ENCODE measurements around the gene ANKRD2. TPM values are rescaled to one million over a fixed set of nuclear protein-coding genes. Genes with fewer than 3 reads are reported as not detected.

Gene ANKRD2
- total RNA-seq, 1 experiment from 2014 or later = not detected

DNA sequence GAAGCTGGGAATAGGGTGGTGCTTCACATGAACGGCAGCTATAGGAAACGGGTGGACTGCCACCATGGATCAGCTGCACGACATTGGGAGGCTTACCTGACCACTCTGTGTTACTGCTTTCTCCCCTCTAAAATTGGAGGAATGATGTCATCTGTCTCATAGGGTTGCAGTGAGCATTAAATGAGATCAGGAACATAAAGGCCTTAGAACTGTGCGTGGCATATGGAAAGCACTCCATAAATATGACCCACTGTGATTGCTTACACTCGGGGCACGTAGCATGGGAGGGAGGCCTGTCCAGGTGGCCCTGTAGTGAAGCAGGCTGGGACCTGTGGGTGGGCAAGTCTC, 26.7 kb downstream of the ANKRD2 start:
- H3K27me3 ChIP-seq = no peaks in the 10 kb centered on the region
- no peak for DNase-seq
- no peaks in the 10 kb centered on the region for H3K36me3 ChIP-seq
- no peaks in the 10 kb centered on the region for H3K9me3 ChIP-seq
- no peak overlapping the region for H3K4me3 ChIP-seq

DNA sequence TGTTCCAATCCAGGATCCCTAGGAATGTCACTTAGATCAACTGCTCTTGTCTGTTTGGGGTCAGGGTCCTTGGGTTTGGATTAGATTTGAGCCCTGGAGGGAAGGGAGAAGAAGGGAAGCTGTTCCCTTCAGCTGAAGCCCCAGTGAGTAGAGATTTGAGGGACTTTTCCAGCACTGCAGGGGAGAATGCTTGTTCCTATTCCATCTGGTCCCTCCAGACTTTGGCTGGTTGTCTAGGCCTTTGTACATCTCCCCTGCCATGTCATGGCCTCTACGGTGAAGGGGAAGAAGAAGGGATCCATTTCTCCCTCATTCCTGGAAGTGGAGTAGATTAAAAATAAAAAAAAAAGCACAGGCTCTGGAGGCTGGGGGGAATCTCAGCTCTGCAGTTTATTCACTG, 28.0 kb downstream of the ANKRD2 start:
- H3K4me3 ChIP-seq = no peak overlapping the region
- no peak for DNase-seq
- H3K36me3 ChIP-seq = no peaks in the 10 kb centered on the region
- H3K9me3 ChIP-seq = no peaks in the 10 kb centered on the region
- no peaks in the 10 kb centered on the region for H3K27me3 ChIP-seq

- DNase-seq = no peak
- no peak overlapping the region for H3K4me3 ChIP-seq
- no peaks in the 10 kb centered on the region for H3K36me3 ChIP-seq
- H3K9me3 ChIP-seq = no peaks in the 10 kb centered on the region
- H3K27me3 ChIP-seq = no peaks in the 10 kb centered on the region
Measured at GRCh38 chr10:97601268-97602215, 29.0 kb downstream of the ANKRD2 start.

- H3K4me3 ChIP-seq = no peak overlapping the region
- no peaks in the 10 kb centered on the region for H3K27me3 ChIP-seq
- DNase-seq = no peak
- no peaks in the 10 kb centered on the region for H3K36me3 ChIP-seq
- H3K9me3 ChIP-seq = no peaks in the 10 kb centered on the region
Measured at GRCh38 chr10:97607095-97607636, 34.6 kb downstream of the ANKRD2 start.

- no peak for DNase-seq
- no peak overlapping the region for H3K4me3 ChIP-seq
- no peaks in the 10 kb centered on the region for H3K27me3 ChIP-seq
- no peaks in the 10 kb centered on the region for H3K9me3 ChIP-seq
- H3K36me3 ChIP-seq = no peaks in the 10 kb centered on the region
Measured at GRCh38 chr10:97608991-97609561, 36.5 kb downstream of the ANKRD2 start.

DNA sequence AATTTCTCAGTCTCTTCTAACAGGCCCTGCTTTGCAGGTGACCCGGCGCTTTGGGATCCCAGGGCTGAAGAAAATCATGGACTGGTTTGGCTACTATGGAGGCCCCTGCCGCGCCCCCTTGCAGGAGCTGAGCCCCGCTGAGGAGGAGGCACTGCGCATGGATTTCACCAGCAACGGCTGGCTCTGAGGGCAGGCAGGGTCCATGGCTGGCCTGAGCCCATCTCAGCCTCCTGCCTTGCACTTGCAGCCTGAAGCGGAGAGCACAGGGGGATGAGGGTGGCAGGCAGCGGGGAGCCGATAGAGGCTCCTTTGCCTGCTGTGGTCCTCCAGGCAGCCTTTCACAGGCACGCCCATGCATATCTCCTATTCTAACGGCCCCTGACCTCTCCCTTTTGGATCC, 38.9 kb downstream of the ANKRD2 start:
- DNase-seq = no peak
- Histone ChIP-seq H3K9me3 (no peaks in the 10 kb centered on the region), H3K36me3 (no peaks in the 10 kb centered on the region), H3K27me3 (no peaks in the 10 kb centered on the region), H3K4me3 (no peak overlapping the region)

GRCh38 chr10:97612386-97612785, 39.8 kb downstream of the ANKRD2 start:
- H3K4me3 ChIP-seq = no peak overlapping the region
- no peak for DNase-seq

GRCh38 chr10:97618285-97618684, 45.7 kb downstream of the ANKRD2 start:
- H3K4me3 ChIP-seq = no peak overlapping the region
- H3K27me3 ChIP-seq = no peaks in the 10 kb centered on the region
- no peaks in the 10 kb centered on the region for H3K9me3 ChIP-seq
- no peaks in the 10 kb centered on the region for H3K36me3 ChIP-seq
- no peak for DNase-seq

More at GRCh38 chr10:97612386-97612785, 39.8 kb downstream of the ANKRD2 start:
- no peaks in the 10 kb centered on the region for H3K36me3 ChIP-seq
- H3K9me3 ChIP-seq = no peaks in the 10 kb centered on the region
- H3K27me3 ChIP-seq = no peaks in the 10 kb centered on the region

DNA sequence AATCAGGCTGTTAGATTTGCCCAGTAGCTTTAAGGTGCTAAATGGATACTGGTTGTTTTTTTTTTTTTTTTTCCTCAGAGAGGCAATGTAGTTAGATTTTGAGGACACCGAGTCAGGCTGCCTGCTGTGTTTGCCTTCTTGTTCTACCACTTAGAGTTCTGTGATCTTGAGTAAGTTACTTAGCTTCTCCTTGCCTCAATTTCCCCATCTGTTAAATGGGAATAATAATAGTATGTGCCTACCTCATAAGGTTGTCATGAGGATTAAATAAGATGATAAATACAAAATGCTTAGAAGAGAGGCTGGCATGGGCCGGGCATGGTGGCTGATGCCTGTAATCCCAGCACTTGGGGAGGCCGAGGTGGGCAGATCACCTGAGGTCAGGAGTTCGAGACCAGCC, 46.2 kb downstream of the ANKRD2 start:
- no peaks in the 10 kb centered on the region for H3K27me3 ChIP-seq
- H3K4me3 ChIP-seq = no peak overlapping the region
- H3K36me3 ChIP-seq = no peaks in the 10 kb centered on the region
- no peak for DNase-seq
- no peaks in the 10 kb centered on the region for H3K9me3 ChIP-seq

- H3K27me3 ChIP-seq = no peaks in the 10 kb centered on the region
- no peaks in the 10 kb centered on the region for H3K36me3 ChIP-seq
Measured at GRCh38 chr10:97623277-97623676, 50.7 kb downstream of the ANKRD2 start.

DNA sequence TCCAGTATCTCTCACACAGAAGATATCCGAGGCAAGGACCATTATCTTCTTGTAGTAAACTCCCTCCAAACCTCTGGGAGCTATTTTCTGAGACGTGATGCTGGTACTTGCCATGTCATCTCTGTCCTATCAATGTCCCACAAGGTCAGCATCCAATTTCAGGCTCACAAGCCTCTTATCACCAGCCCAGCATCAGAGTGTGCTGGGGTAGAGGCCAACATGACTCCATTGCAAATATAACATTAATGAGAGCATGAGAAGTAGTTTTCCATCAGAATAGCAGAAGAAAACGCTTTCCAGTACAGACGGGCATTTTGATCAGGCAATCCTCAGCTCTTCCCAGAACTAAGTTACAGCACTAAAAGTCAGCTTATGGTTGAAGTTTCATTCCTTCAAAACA, 55.2 kb downstream of the ANKRD2 start:
- Histone ChIP-seq H3K9me3 (no peaks in the 10 kb centered on the region), H3K27me3 (no peaks in the 10 kb centered on the region), H3K36me3 (no peaks in the 10 kb centered on the region), H3K4me3 (no peak overlapping the region)
- no peak for DNase-seq

More at GRCh38 chr10:97623277-97623676, 50.7 kb downstream of the ANKRD2 start:
- Histone ChIP-seq H3K4me3 (no peak overlapping the region), H3K9me3 (no peaks in the 10 kb centered on the region)
- DNase-seq = no peak

- H3K36me3 ChIP-seq = no peaks in the 10 kb centered on the region
- DNase-seq = no peak
- H3K27me3 ChIP-seq = no peaks in the 10 kb centered on the region
- H3K4me3 ChIP-seq = no peak overlapping the region
- no peaks in the 10 kb centered on the region for H3K9me3 ChIP-seq
Measured at GRCh38 chr10:97628228-97628627, 55.6 kb downstream of the ANKRD2 start.

GRCh38 chr10:97629289-97629688, 56.7 kb downstream of the ANKRD2 start:
- Histone ChIP-seq H3K27me3 (no peaks in the 10 kb centered on the region), H3K9me3 (no peaks in the 10 kb centered on the region), H3K4me3 (no peak overlapping the region), H3K36me3 (no peaks in the 10 kb centered on the region)
- DNase-seq = no peak

- Histone ChIP-seq H3K27me3 (no peaks in the 10 kb centered on the region), H3K36me3 (no peaks in the 10 kb centered on the region), H3K4me3 (no peak overlapping the region), H3K9me3 (no peaks in the 10 kb centered on the region)
- DNase-seq = no peak
Measured at GRCh38 chr10:97631098-97631497, 58.5 kb downstream of the ANKRD2 start.

DNA sequence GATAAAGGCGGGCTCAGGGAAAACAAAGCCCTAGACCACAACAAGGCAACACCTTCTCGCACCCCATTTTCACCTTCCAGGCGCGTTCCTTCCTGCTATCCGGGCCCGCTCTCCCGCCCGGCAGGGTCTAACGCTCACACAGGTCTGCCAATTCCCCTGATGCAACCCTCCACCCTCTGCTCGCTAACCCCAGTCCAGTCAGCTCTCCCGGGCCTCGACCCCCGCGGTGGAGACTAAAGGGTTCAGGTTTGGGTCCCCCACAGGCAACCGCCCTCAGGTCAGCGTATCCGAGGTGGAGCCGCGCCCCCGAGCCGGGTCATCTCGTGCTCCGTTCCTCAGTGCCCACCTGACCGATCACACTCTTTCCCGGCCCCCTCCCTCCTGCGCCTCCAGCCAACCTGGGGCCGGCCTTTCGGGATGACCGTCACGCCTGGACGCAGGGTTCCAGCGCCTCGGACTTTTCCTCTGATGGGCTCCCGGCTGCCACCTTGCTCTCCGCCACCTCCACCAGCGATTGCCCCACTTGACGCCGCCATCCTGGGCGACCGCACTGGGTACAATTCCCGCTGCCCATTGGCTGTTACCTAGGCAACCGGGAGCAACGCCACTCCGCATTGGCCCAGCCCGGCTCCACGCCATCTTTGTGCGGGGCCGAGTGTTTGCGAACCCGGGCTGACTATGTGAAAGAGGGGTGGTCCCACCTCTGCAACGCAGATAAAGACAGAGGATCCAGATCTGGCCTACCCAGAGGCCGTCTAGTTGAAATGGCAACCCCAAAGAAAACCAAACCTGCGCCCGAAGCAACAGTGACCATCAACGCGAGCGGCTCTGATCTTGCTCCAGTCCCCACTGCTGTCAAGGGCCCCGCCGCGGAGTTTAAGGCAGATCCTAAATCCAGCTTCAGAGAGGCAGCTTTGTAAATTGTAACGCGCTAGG, 60.6 kb downstream of the ANKRD2 start, which contains the start of gene MORN4:
MORN4 (minus strand) TSS at position 552 of the 936 bp plus-strand sequence. CDS start 13,847 bp downstream, outside the sequence.
- no peaks in the 10 kb centered on the region for H3K36me3 ChIP-seq
- H3K4me3 ChIP-seq = peak within 1 kb of the TSS; percentile 55

More for the DNA sequence above, 60.6 kb downstream of the ANKRD2 start, which contains the start of gene MORN4:
- H3K9me3 ChIP-seq = no peaks in the 10 kb centered on the region
- no peaks in the 10 kb centered on the region for H3K27me3 ChIP-seq
- DNase-seq = peak; percentile 85
